NCI-H524 (cell line): ENCODE data around the gene MACROH2A1.

Experiments
- DNase-seq, 2 experiments: peaks; one replicate each; lab custom pipeline; 2025; lab: John Stamatoyannopoulos, UW

The MACROH2A1 gene

GRCh38 chr5:135397084-135397483, 1.9 kb downstream of the MACROH2A1 start:
- DNase-seq, result no peak

- no peak for DNase-seq
Observed at GRCh38 chr5:135396459-135397055, 2.5 kb downstream of the MACROH2A1 start.

GRCh38 chr5:135395866-135396265, 3.2 kb downstream of the MACROH2A1 start:
- DNase-seq, result no peak

GRCh38 chr5:135395451-135395850, 3.6 kb downstream of the MACROH2A1 start:
- DNase-seq, result no peak

GRCh38 chr5:135394095-135394494, 4.9 kb downstream of the MACROH2A1 start:
- DNase-seq, result no peak

DNA sequence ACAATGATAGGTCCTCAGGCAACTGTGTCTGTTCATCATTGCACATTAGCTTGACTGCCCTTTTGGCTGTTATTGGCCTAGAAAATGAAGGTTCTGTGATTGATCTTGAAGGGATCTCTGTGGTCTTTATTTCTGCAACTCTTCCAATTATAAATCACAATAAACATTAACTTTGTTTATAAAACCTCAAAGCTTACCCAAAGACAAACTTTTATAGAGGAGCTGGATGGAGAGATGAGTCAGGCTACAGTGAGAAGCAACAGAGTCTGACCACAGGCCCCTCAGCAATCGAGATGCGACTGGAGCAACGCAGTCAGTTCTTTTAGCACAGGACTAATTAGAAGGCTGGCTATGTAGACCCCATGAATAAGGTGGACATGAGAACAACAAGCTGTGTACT, 5.3 kb downstream of the MACROH2A1 start:
- DNase-seq, result no peak

- no peak for DNase-seq
Observed at GRCh38 chr5:135393229-135393628, 5.8 kb downstream of the MACROH2A1 start.

GRCh38 chr5:135392256-135392655, 6.8 kb downstream of the MACROH2A1 start:
- no peak for DNase-seq

GRCh38 chr5:135391869-135392255, 7.2 kb downstream of the MACROH2A1 start:
- DNase-seq, result no peak

- no peak for DNase-seq
Observed at GRCh38 chr5:135391116-135391868, 7.7 kb downstream of the MACROH2A1 start.

GRCh38 chr5:135388860-135389435, 10.1 kb downstream of the MACROH2A1 start:
- DNase-seq, result no peak

GRCh38 chr5:135387629-135387960, 11.4 kb downstream of the MACROH2A1 start:
- DNase-seq, result no peak

DNA sequence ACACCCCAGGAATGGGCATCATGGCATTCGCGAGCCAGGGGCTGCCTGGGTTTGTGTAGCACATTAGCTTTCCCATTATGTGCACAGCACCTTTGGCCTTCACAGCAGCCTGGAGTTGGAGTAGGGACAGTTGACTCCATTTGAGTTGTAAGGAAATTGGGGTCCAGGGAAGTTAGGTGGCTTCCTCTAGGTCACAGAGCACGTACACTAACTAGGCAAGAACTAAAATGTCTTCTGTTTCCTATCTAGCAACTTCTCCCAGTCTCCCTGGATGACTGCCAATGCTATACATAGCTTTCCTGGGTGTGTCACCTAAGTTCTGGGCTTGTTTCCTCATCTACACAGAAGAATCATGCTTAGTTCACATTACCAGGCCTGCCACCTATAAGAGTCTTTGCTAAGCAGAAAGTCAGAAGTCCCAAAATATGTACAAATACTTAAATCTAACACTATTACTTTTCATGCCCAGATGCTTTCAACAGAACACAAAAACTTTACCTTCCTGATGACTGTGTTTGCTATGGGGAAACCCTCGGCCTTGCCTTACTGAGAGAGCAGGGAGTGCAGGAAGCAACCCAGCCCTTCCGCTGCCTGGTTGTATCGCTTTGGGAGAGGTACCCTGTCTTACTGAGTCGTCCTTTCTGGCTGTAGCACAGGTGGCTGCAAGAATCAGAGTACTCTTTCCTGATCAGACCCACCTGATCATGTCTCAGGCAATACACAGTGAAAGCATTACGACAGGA, 12.0 kb downstream of the MACROH2A1 start:
- DNase-seq, result no peak

DNA sequence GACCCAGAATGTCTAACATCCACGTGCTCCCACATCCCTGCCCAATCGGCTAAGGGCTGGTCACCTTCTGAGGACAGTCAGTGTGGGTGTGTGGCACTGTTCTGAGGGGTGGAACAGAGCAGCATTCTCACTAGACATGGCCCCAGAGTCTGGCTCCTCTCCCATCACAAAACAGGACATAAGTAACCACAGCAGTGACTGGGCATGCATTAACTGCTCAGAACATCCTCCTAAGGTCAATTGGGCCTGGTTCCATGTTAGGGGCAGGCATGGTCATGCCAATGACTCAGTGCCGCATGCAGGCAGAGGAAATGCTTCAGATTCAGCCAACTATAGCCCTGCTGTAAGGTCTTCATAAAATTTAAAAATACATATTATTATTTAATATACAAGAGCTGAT, 12.9 kb downstream of the MACROH2A1 start:
- no peak for DNase-seq

- DNase-seq, result no peak
Observed at GRCh38 chr5:135385576-135385975, 13.5 kb downstream of the MACROH2A1 start.

GRCh38 chr5:135384898-135385297, 14.1 kb downstream of the MACROH2A1 start:
- DNase-seq, result no peak

GRCh38 chr5:135383803-135384495, 15.1 kb downstream of the MACROH2A1 start:
- DNase-seq, result no peak

DNA sequence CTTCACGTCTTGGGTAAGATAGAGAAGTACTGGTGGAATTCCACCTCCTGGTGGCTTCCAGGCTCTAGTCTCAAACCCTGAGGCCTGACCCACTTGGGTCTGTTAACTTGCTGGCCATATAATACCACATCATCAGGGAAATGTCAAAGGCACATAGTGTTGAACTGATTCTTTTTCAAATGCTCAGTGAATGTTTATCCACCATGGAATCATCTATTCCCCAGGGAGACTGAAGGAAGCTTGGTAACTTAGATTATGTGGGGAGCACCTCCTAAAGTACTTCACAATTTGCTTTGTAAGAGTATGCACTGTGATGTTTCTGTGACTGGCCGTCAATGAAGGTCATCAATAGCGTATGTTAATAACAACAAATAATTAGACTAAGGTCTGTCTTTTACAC, 16.1 kb downstream of the MACROH2A1 start:
- DNase-seq, result no peak

- no peak for DNase-seq
Observed at GRCh38 chr5:135382106-135382790, 16.8 kb downstream of the MACROH2A1 start.

GRCh38 chr5:135379046-135379654, 19.9 kb downstream of the MACROH2A1 start:
- no peak for DNase-seq
